OCI-LY1 (cell line): ENCODE data around the gene ZSCAN31.

Experiments used
- H2AFZ ChIP-seq: fragments of 200-600 bp; sonication (generic), shearing (Covaris generic); 2 replicates; pipeline ENCODE4 v1.6.0; 2014; ENCODE audit warnings: antibody characterized with exemption, mild to moderate bottlenecking, low read length
- H3F3A ChIP-seq: fragments of 200-600 bp; sonication (generic), shearing (Covaris generic); 2 replicates; pipeline ENCODE4 v1.6.0; 2014; ENCODE audit warnings: mild to moderate bottlenecking, antibody characterized with exemption, low read length, moderate library complexity; ENCODE audit not compliant: insufficient read depth
- H3K27ac ChIP-seq: fragments of 200-600 bp; sonication (generic); 2 replicates; pipeline ENCODE4 v1.5.1; 2014; ENCODE audit warnings: low read length, mixed run types, mild to moderate bottlenecking, low read depth; ENCODE audit not compliant: poor library complexity, severe bottlenecking
- H3K27me3 ChIP-seq: fragments of 200-600 bp; sonication (generic); 2 replicates; pipeline ENCODE4 v1.6.0; 2014; ENCODE audit warnings: antibody characterized with exemption, mild to moderate bottlenecking, low read length, moderate library complexity; ENCODE audit not compliant: insufficient read depth
- H3K36me3 ChIP-seq: fragments of 200-600 bp; sonication (generic); 2 replicates; pipeline ENCODE4 v1.6.1; 2014; ENCODE audit warnings: mild to moderate bottlenecking, antibody characterized with exemption, low read length, moderate library complexity, mixed read lengths; ENCODE audit not compliant: insufficient read depth
- H3K4me1 ChIP-seq: fragments of 200-600 bp; sonication (generic); 2 replicates; pipeline ENCODE4 v1.5.1; 2014; ENCODE audit warnings: mild to moderate bottlenecking, low read length, moderate library complexity; ENCODE audit not compliant: insufficient read depth, severe bottlenecking
- H3K4me2 ChIP-seq: fragments of 200-600 bp; sonication (generic), shearing (Covaris generic); 2 replicates; pipeline ENCODE4 v1.6.1; 2014; ENCODE audit warnings: low read length
- H3K4me3 ChIP-seq: fragments of 200-600 bp; sonication (generic); 2 replicates; pipeline ENCODE4 v1.5.1; 2014; ENCODE audit warnings: low read length, low read depth, mild to moderate bottlenecking, mixed read lengths; ENCODE audit not compliant: poor library complexity, severe bottlenecking
- H3K79me2 ChIP-seq: fragments of 200-600 bp; shearing (Covaris generic); 2 replicates; pipeline ENCODE4 v1.6.1; 2016; ENCODE audit warnings: mixed run types, low read length, mixed read lengths; ENCODE audit not compliant: insufficient read depth
- H3K9ac ChIP-seq: fragments of 200-600 bp; sonication (generic), shearing (Covaris generic); 2 replicates; pipeline ENCODE4 v1.6.1; 2014; ENCODE audit warnings: mild to moderate bottlenecking, low read length, mixed read lengths
- H3K9me2 ChIP-seq: fragments of 200-600 bp; sonication (generic), shearing (Covaris generic); 2 replicates; pipeline ENCODE4 v1.6.1; 2014; ENCODE audit warnings: low read depth, mild to moderate bottlenecking, low read length, mixed read lengths
- H3K9me3 ChIP-seq: fragments of 200-600 bp; shearing (Covaris generic); 2 replicates; pipeline ENCODE4 v1.6.1; 2014; ENCODE audit warnings: low read length, mixed read lengths
- H4K20me1 ChIP-seq: fragments of 200-600 bp; sonication (generic), shearing (Covaris generic); 2 replicates; pipeline ENCODE4 v1.6.0; 2016; ENCODE audit warnings: mild to moderate bottlenecking, low read length; ENCODE audit not compliant: insufficient read depth
- EZH2 ChIP-seq: fragments of 200-600 bp; sonication (generic), shearing (Covaris generic); IDR thresholded peaks from 2 replicates; pipeline ENCODE4 v1.8.0; 2017; ENCODE audit warnings: borderline replicate concordance, mixed run types, mild to moderate bottlenecking, antibody characterized with exemption, low read length, moderate library complexity, mixed read lengths
- TF ChIP-seq, protein P1 (sequence below): fragments of 200-600 bp; sonication (generic), shearing (Covaris generic); IDR thresholded peaks from 2 replicates; pipeline ENCODE4 v1.5.1; 2017; ENCODE audit warnings: mild to moderate bottlenecking, antibody characterized with exemption, low read length, moderate library complexity, mixed read lengths

Gene ZSCAN31

GRCh38 chr6:28380381-28380780 lies 44.4 kb upstream of the ZSCAN31 start:
- H3K27ac ChIP-seq: no peak overlapping the region

DNA sequence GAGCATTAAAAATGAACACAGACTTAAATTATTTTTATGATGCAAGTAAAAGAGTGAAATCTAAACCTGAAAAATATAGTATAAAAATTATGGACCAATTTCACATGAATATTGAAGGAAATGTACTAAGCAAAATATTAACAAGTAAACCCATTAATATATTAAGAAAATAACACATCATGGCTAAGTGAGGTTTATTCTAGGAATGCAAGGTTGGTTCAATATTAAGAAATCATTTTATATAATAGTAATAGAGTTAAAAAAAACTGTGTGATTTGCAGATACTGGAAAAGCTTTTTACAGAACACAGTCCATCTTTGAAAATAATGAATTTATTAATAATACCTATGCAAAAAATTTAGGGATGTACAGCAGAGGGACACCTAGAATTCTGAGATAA lies 42.7 kb upstream of the ZSCAN31 start:
- peaks cover 69% of the 10 kb centered on the region for H3K36me3 ChIP-seq
- no peak overlapping the region for H2AFZ ChIP-seq
- no peak overlapping the region for H3K4me2 ChIP-seq
- H4K20me1 ChIP-seq: no peaks in the 10 kb centered on the region
- H3K27ac ChIP-seq: no peak overlapping the region
- peaks cover 11% of the 10 kb centered on the region for H3K9me3 ChIP-seq
- H3K4me1 ChIP-seq: peaks cover 12% of the 10 kb centered on the region
- no peaks in the 10 kb centered on the region for H3K9me2 ChIP-seq
- H3K9ac ChIP-seq: no peak overlapping the region
- no peaks in the 10 kb centered on the region for H3K27me3 ChIP-seq
- H3K79me2 ChIP-seq: no peaks in the 10 kb centered on the region
- no peak overlapping the region for H3K4me3 ChIP-seq
- peaks cover 4% of the 10 kb centered on the region for H3F3A ChIP-seq
- TF ChIP-seq, protein P1, sequence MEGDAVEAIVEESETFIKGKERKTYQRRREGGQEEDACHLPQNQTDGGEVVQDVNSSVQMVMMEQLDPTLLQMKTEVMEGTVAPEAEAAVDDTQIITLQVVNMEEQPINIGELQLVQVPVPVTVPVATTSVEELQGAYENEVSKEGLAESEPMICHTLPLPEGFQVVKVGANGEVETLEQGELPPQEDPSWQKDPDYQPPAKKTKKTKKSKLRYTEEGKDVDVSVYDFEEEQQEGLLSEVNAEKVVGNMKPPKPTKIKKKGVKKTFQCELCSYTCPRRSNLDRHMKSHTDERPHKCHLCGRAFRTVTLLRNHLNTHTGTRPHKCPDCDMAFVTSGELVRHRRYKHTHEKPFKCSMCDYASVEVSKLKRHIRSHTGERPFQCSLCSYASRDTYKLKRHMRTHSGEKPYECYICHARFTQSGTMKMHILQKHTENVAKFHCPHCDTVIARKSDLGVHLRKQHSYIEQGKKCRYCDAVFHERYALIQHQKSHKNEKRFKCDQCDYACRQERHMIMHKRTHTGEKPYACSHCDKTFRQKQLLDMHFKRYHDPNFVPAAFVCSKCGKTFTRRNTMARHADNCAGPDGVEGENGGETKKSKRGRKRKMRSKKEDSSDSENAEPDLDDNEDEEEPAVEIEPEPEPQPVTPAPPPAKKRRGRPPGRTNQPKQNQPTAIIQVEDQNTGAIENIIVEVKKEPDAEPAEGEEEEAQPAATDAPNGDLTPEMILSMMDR: no peak
- TF ChIP-seq EZH2: no peak

More at GRCh38 chr6:28380381-28380780, 44.4 kb upstream of the ZSCAN31 start:
- Histone ChIP-seq H4K20me1 (no peaks in the 10 kb centered on the region), H3K9me2 (no peaks in the 10 kb centered on the region), H2AFZ (no peak overlapping the region), H3K4me3 (no peak overlapping the region), H3K9ac (no peak overlapping the region), H3K27me3 (no peaks in the 10 kb centered on the region), H3K36me3 (peaks cover 68% of the 10 kb centered on the region), H3F3A (0 out of 2 replicates have a peak, but pooled peaks cover 8% of the 10 kb centered on the region), H3K4me2 (no peak overlapping the region), H3K79me2 (no peaks in the 10 kb centered on the region), H3K9me3 (peaks cover 8% of the 10 kb centered on the region), H3K4me1 (peaks cover 17% of the 10 kb centered on the region)
- TF ChIP-seq, protein P1: no peak
- no peak for TF ChIP-seq EZH2

DNA sequence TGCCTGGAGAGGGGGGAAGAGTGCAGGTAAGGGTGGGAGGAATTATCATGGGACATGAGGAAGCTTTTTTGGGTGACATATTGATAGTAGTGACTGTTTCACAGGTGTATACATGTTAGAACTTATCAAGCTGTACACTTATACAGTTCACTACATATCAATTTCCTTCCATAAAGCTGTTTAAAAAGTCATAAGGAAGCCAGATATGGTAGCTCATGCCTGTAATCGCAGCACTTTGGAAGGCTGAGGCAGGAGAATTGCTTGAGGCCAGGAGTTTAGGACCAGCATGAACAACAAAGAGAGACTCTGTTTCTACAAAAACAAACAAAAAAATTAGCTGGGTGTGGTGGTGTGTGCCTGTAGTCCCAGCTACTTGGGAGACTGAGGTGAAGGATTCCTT lies 41.9 kb upstream of the ZSCAN31 start:
- Histone ChIP-seq H3K27me3 (no peaks in the 10 kb centered on the region), H3K27ac (no peak overlapping the region), H3K4me1 (peaks cover 4% of the 10 kb centered on the region), H4K20me1 (no peaks in the 10 kb centered on the region), H3K9ac (no peak overlapping the region), H3K9me2 (no peaks in the 10 kb centered on the region), H3K9me3 (peaks cover 11% of the 10 kb centered on the region), H2AFZ (no peak overlapping the region), H3K4me2 (no peak overlapping the region), H3K79me2 (no peaks in the 10 kb centered on the region), H3F3A (peaks cover 4% of the 10 kb centered on the region), H3K4me3 (no peak overlapping the region), H3K36me3 (peaks cover 69% of the 10 kb centered on the region)
- TF ChIP-seq, protein P1: no peak
- no peak for TF ChIP-seq EZH2
